GM21423 (cell line): ENCODE results near the gene TUBGCP2.

ENCODE experiments used
- ATAC-seq: cut with Tn5 transposase; IDR thresholded peaks from one replicate; pipeline ENCODE4 v1.9.1; 2021; ENCODE audit warnings: mild to moderate bottlenecking, moderate library complexity; ENCODE audit not compliant: unreplicated experiment

Gene TUBGCP2

GRCh38 chr10:133252223-133252552, 56.5 kb downstream of the TUBGCP2 start:
- ATAC-seq: no peak

- ATAC-seq: no peak
These were observed 57.1 kb downstream of the TUBGCP2 start for GRCh38 chr10:133251388-133252222.

- ATAC-seq: no peak
These were observed 58.5 kb downstream of the TUBGCP2 start for GRCh38 chr10:133249975-133250754.

GRCh38 chr10:133249094-133249780, 59.4 kb downstream of the TUBGCP2 start:
- ATAC-seq: no peak

- ATAC-seq: no peak
These were observed 60.3 kb downstream of the TUBGCP2 start for GRCh38 chr10:133248334-133248715.

GRCh38 chr10:133247681-133248333, 60.9 kb downstream of the TUBGCP2 start:
- no peak for ATAC-seq

GRCh38 chr10:133246236-133246626, 62.4 kb downstream of the TUBGCP2 start:
- ATAC-seq: no peak

GRCh38 chr10:133245439-133246235, 63.0 kb downstream of the TUBGCP2 start:
- ATAC-seq: no peak

GRCh38 chr10:133243593-133243992, 65.1 kb downstream of the TUBGCP2 start:
- ATAC-seq: no peak

GRCh38 chr10:133242611-133243356, 65.9 kb downstream of the TUBGCP2 start:
- no peak for ATAC-seq

- no peak for ATAC-seq
These were observed 67.0 kb downstream of the TUBGCP2 start for GRCh38 chr10:133241501-133242205.

GRCh38 chr10:133239990-133240389, 68.7 kb downstream of the TUBGCP2 start:
- no peak for ATAC-seq

- ATAC-seq: no peak
These were observed 70.2 kb downstream of the TUBGCP2 start for GRCh38 chr10:133238466-133238804.

- ATAC-seq: no peak
These were observed 70.8 kb downstream of the TUBGCP2 start, which contains the start of gene VENTX for GRCh38 chr10:133237588-133238465. VENTX (plus strand) TSS chr10:133237855; CDS start chr10:133237915, 60 bp downstream.

- ATAC-seq: no peak
These were observed 71.5 kb downstream of the TUBGCP2 start for GRCh38 chr10:133237241-133237587.

- ATAC-seq: no peak
These were observed 72.1 kb downstream of the TUBGCP2 start for GRCh38 chr10:133236401-133237240.

GRCh38 chr10:133235932-133236331, 72.7 kb downstream of the TUBGCP2 start:
- no peak for ATAC-seq
